ENCODE results near the gene NHLRC1.

NHLRC1 gene

DNA sequence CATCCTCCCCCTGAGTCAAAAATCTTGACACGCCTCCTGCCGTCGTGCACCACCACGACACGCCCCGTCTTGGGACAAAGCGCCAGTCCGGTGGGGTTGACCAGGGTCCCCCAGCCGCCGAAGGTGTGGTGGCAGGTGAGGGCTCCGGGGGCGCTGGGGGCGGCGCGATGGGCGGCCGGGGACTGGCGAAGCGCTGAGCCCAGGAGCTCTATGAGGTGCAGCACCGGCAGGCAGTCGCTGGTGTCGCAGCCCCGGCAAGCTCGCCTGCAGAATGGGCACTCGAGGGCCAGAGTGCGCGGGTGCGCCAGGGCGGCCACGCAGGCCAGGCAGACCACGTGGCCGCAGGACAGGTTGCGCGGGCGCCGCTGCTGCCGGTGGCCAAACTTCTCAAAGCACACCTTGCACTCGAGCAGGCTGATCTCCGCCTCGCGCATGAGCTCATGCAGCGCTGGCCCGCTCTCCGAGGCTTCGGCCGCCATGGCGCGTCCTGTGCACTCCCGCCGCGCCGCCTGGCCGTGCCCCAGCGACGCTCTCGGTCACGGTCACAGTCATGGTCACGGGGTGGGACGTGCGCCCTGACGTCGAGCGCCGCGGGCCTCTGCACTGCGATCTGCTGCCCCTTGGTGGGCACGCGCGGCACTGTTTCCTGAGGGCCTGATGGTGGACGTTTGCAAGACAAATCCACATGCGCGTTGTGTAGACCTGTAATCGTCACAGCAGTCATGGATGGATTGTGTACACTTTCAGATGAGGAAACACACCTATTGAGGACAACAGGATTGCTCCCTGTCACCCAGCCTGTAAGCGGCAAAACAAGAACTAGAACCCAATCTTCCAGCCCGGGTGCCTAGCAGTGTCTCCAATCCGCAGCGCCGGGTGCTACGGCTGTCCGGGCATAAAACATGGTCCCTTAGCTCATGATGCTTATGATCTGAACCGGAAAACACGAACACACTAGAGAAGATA, at the start of gene NHLRC1:
NHLRC1 (minus strand) TSS at position 550 of the 966 bp plus-strand sequence; CDS start at position 479, 71 bp downstream.
- TF ChIP-seq CTCF (IDR thresholded peaks at IDR 0.05; ENCODE audit: insufficient read depth, missing control alignments) = no peak
- no peak for DNase-seq (ENCODE audit: insufficient read length, low spot score)
- FAIRE-seq = no peak

DNA sequence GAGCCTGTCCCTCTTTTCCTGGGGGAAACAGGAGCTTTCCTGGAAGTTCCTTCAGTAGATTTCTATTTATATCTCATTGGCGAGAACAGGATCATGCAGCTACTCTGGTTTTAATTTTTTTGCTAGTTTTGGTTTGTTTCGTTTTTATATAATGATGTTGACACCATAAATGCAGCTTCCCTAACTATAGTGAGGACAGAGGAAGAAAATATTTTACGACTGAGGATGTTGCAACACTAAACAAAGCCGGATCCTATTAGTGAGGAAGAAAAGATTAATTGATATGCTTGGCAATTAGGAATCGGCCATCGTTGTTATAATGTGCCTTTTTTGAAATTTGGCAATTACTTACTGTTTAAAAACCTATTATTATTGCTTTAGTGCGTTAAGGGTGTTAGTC, 49.4 kb upstream of the NHLRC1 start:
- no peak for TF ChIP-seq CTCF (IDR thresholded peaks at IDR 0.05; ENCODE audit: insufficient read depth, missing control alignments)
- FAIRE-seq = no peak
- no peak for DNase-seq (ENCODE audit: insufficient read length, low spot score)

- no peak for TF ChIP-seq CTCF (IDR thresholded peaks at IDR 0.05; ENCODE audit: insufficient read depth, missing control alignments)
- no peak for FAIRE-seq
- no peak for DNase-seq (ENCODE audit: insufficient read length, low spot score)
Observed at GRCh38 chr6:18168264-18168663, 45.8 kb upstream of the NHLRC1 start.

DNA sequence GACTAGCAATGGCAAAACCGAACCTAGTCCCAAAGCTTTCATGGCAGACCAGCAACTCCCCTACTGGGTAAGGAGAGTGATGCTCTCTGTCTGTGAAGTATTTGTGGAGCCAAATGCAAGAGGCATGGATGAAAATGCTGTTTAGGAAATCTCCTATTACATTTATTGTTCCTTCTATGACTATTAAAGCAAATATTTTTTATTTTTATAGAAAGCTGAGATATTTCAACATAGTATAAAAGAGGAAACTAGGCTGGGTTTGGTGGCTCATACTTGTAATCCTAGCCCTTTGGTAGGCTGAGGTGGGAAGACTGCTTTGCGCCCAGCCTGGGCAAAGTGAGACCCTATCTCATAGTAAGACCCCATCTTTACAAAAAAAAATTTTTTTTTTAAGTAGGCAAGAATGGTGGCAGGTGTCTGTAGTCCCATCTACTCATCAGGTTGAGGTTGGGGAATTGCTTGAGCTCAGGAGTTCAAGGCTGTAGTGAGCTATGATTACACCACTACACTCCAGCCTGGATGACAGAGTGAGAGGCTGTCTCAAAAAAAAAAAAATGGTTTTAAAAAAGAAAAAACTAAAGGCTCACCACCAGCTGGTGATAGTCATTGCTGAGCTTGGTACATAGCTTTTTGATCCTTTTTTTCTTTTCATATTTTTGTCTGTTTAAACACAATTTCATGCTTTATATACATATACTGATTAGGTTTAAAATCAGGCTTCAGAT, 44.0 kb upstream of the NHLRC1 start:
- DNase-seq (ENCODE audit: insufficient read length, low spot score) = no peak
- FAIRE-seq = no peak
- no peak for TF ChIP-seq CTCF (IDR thresholded peaks at IDR 0.05; ENCODE audit: insufficient read depth, missing control alignments)

- no peak for DNase-seq (ENCODE audit: insufficient read length, low spot score)
- TF ChIP-seq CTCF (IDR thresholded peaks at IDR 0.05; ENCODE audit: insufficient read depth, missing control alignments) = no peak
- no peak for FAIRE-seq
Observed at GRCh38 chr6:18165751-18166150, 43.3 kb upstream of the NHLRC1 start.

DNA sequence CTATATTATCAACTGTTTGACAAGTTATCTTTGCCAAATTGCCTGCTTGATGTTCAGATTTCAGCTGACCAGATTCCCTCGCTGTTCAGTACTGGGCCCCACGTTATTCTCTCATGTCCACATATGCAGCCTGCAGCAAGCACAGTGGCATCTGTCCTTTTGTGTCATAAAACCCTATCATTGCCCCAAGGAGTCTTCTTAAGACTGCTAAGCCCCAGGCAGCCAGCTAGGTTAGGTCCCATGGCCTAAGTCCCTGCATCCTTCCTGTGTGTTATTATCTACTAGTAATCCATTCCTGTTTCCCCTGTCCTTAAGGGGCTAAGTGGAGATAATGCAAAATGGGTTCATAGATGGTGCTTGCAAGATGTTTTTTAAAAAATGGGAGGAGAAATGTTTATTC, 39.9 kb upstream of the NHLRC1 start:
- TF ChIP-seq CTCF (IDR thresholded peaks at IDR 0.05; ENCODE audit: insufficient read depth, missing control alignments) = no peak
- DNase-seq (ENCODE audit: insufficient read length, low spot score) (peak; percentile 40), FAIRE-seq (peak; percentile 25)

Data from D721Med (cell line).